Measurements from ENCODE around the gene HMGN4.
A peak's percentile ranks its signal among the peaks of the same experiment; 100 is the strongest.
"Not testable (repeated sequence)": the region's sequence is repeated elsewhere in the genome, so short reads cannot be mapped to it uniquely, and the experiment has no call there.

HMGN4 gene

GRCh38 chr6:26497610-26498009, 40.6 kb upstream of the HMGN4 start:
- no peak for DNase-seq (ENCODE audit: low read depth)
- no peak overlapping the region for H3K4me3 ChIP-seq (replicated peaks; ENCODE audit: low read depth, low read length)
- TF ChIP-seq CTCF (IDR thresholded peaks at IDR 0.05; ENCODE audit: low read length, missing control alignments) = no peak

GRCh38 chr6:26500102-26500501, 38.1 kb upstream of the HMGN4 start, which contains the start of gene BTN1A1:
TSS of gene BTN1A1 (plus strand) at chr6:26500303. CDS start at chr6:26501287, 984 bp downstream.
- DNase-seq (ENCODE audit: low read depth) = no peak
- H3K4me3 ChIP-seq (replicated peaks; ENCODE audit: low read depth, low read length) = no peak within 1 kb of the TSS

GRCh38 chr6:26501482-26501986, 36.6 kb upstream of the HMGN4 start:
- no peak for TF ChIP-seq CTCF (IDR thresholded peaks at IDR 0.05; ENCODE audit: low read length, missing control alignments)
- DNase-seq (ENCODE audit: low read depth) = peak; percentile 18
- H3K4me3 ChIP-seq (replicated peaks; ENCODE audit: low read depth, low read length) = peak overlapping the region; percentile 39

More at GRCh38 chr6:26500102-26500501, 38.1 kb upstream of the HMGN4 start, which contains the start of gene BTN1A1:
- no peak for TF ChIP-seq CTCF (IDR thresholded peaks at IDR 0.05; ENCODE audit: low read length, missing control alignments)

- H3K4me3 ChIP-seq (replicated peaks; ENCODE audit: low read depth, low read length) = no peak overlapping the region
- DNase-seq (ENCODE audit: low read depth) = no peak
- TF ChIP-seq CTCF (IDR thresholded peaks at IDR 0.05; ENCODE audit: low read length, missing control alignments) = no peak
Measured at GRCh38 chr6:26502165-26502564, 36.0 kb upstream of the HMGN4 start.

GRCh38 chr6:26502626-26503025, 35.5 kb upstream of the HMGN4 start:
- no peak for TF ChIP-seq CTCF (IDR thresholded peaks at IDR 0.05; ENCODE audit: low read length, missing control alignments)
- DNase-seq (ENCODE audit: low read depth) = no peak
- H3K4me3 ChIP-seq (replicated peaks; ENCODE audit: low read depth, low read length) = no peak overlapping the region

GRCh38 chr6:26507658-26508057, 30.5 kb upstream of the HMGN4 start:
- TF ChIP-seq CTCF (IDR thresholded peaks at IDR 0.05; ENCODE audit: low read length, missing control alignments) = no peak
- H3K4me3 ChIP-seq (replicated peaks; ENCODE audit: low read depth, low read length) = no peak overlapping the region
- DNase-seq (ENCODE audit: low read depth) = no peak

- H3K4me3 ChIP-seq (replicated peaks; ENCODE audit: low read depth, low read length); DNase-seq (ENCODE audit: low read depth): not testable (repeated sequence)
Measured at GRCh38 chr6:26511033-26511432, 27.1 kb upstream of the HMGN4 start.

Data from fibroblast of pulmonary artery (primary cell).